HepG2 (cell line): ENCODE results near the gene GFOD1. TPM values are rescaled to one million over a fixed set of nuclear protein-coding genes. Genes with fewer than 3 reads are reported as not detected.

Experiments
- CCAR2 ChIP-seq: fragments of 200-400 bp; formaldehyde crosslinking; optimal IDR thresholded peaks from 2 replicates; pipeline ENCODE3; 2018; ENCODE audit warnings: low read depth, mild to moderate bottlenecking, low read length, moderate library complexity
- ETV6 ChIP-seq: sonication (generic); formaldehyde crosslinking; conservative IDR thresholded peaks from 2 replicates; pipeline ENCODE4 v1.4.0; 2020; ENCODE audit warnings: missing genetic modification reagents
- FOXM1 ChIP-seq: sonication (generic); formaldehyde crosslinking; IDR thresholded peaks from 2 replicates; pipeline ENCODE4 v1.5.0; 2020; ENCODE audit warnings: missing genetic modification reagents
- KLF15 ChIP-seq: sonication (generic); formaldehyde crosslinking; IDR thresholded peaks from 2 replicates; pipeline ENCODE4 v1.8.1; 2023; ENCODE audit warnings: borderline replicate concordance, mild to moderate bottlenecking, inconsistent platforms, missing genetic modification reagents, mixed read lengths
- KMT2B ChIP-seq: IDR thresholded peaks from 2 replicates; pipeline ENCODE4 v1.6.1; 2016; ENCODE audit warnings: missing genetic modification reagents, missing compliant biosample characterization
- POLR2AphosphoS5 ChIP-seq: IDR thresholded peaks from 2 replicates; pipeline ENCODE4 v1.6.1; 2012; ENCODE audit warnings: low read depth, low read length
- SALL2 ChIP-seq: sonication (generic); formaldehyde crosslinking; IDR thresholded peaks from 2 replicates; pipeline ENCODE4 v1.8.1; 2023; ENCODE audit warnings: mild to moderate bottlenecking, missing genetic modification reagents, inconsistent platforms
- SETDB1 ChIP-seq: sonication (generic); formaldehyde crosslinking; IDR thresholded peaks from 2 replicates; pipeline ENCODE4 v1.5.1; 2020; ENCODE audit warnings: missing genetic modification reagents, mild to moderate bottlenecking, borderline replicate concordance
- ZBTB42 ChIP-seq: sonication (generic); formaldehyde crosslinking; IDR thresholded peaks from 2 replicates; pipeline ENCODE4 v1.5.0; 2020; ENCODE audit warnings: mild to moderate bottlenecking, missing genetic modification reagents
- ZC3H4 ChIP-seq: sonication (generic); formaldehyde crosslinking; IDR thresholded peaks from 2 replicates; pipeline ENCODE4 v1.4.0; 2020; ENCODE audit warnings: missing genetic modification reagents, borderline replicate concordance
- ZNF337 ChIP-seq: sonication (generic); formaldehyde crosslinking; IDR thresholded peaks from 2 replicates; pipeline ENCODE4 v1.5.1; 2020; ENCODE audit warnings: missing genetic modification reagents, low read depth, mild to moderate bottlenecking, borderline replicate concordance
- ZNF468 ChIP-seq: sonication (generic); formaldehyde crosslinking; IDR thresholded peaks from 2 replicates; pipeline ENCODE4 v1.8.0; 2022; ENCODE audit warnings: mild to moderate bottlenecking, moderate library complexity, missing genetic modification reagents
- ZNF7 ChIP-seq: IDR thresholded peaks from 2 replicates; pipeline ENCODE4 v1.6.1; 2016; ENCODE audit warnings: missing biosample characterization, missing genetic modification reagents
- ZNF749 ChIP-seq: sonication (generic); formaldehyde crosslinking; IDR thresholded peaks from 2 replicates; pipeline ENCODE4 v1.8.0; 2022; ENCODE audit warnings: mild to moderate bottlenecking, missing genetic modification reagents, moderate library complexity, borderline replicate concordance
- ZSCAN30 ChIP-seq: sonication (generic); formaldehyde crosslinking; IDR thresholded peaks from 2 replicates; pipeline ENCODE4 v1.5.0; 2020; ENCODE audit warnings: mild to moderate bottlenecking, missing genetic modification reagents
- polyA plus RNA-seq, 8 experiments: library from polyadenylated mRNA; depleted of rRNA in 3 of 8; stranded (reverse) in 7 of 8; unstranded in 1 of 8; fragments of >200 nt; fragmentation: Illumina TruSeq in 4 of 8; extraction: Trizol in 4 of 8; gene quantifications; 2 replicates each; pipeline versions ENCODE4 v1.2.1 to v1.2.3, GENCODE V29; 2011 to 2016; ENCODE audit warnings: low read depth in 4 of 8, missing spikeins in 1 of 8, mixed read lengths in 1 of 8; ENCODE audit not compliant: insufficient read depth in 1 of 8
- total RNA-seq, 5 experiments: library from RNA; depleted of rRNA; stranded (reverse); fragments of >200 nt; fragmentation: Illumina TruSeq; extraction: Trizol; gene quantifications; 2 replicates each; pipeline ENCODE4 v1.2.3, GENCODE V29; 2016; ENCODE audit warnings: low read depth in 1 of 5
- TF ChIP-seq, protein P1 (sequence below): sonication (generic); formaldehyde crosslinking; IDR thresholded peaks from 2 replicates; pipeline ENCODE4 v1.4.0; 2020; ENCODE audit warnings: missing genetic modification reagents, borderline replicate concordance
- TF ChIP-seq, protein P2 (sequence below): sonication (generic); formaldehyde crosslinking; IDR thresholded peaks from 2 replicates; pipeline ENCODE4 v1.9.0; 2021; ENCODE audit warnings: missing genetic modification reagents, borderline replicate concordance
- TF ChIP-seq, protein P3 (sequence below): IDR thresholded peaks from 2 replicates; pipeline ENCODE4 v1.6.1; 2016
- TF ChIP-seq, protein P4 (sequence below): sonication (generic); formaldehyde crosslinking; IDR thresholded peaks from 2 replicates; pipeline ENCODE4 v1.5.0; 2020; ENCODE audit warnings: mild to moderate bottlenecking, missing genetic modification reagents, borderline replicate concordance

GFOD1 gene
- total and polyA plus RNA-seq, 2 of the 13 experiments (the other 11 are each of a cell fraction or from before 2014, with no cell fraction given): 1.9 to 6.4 TPM

DNA sequence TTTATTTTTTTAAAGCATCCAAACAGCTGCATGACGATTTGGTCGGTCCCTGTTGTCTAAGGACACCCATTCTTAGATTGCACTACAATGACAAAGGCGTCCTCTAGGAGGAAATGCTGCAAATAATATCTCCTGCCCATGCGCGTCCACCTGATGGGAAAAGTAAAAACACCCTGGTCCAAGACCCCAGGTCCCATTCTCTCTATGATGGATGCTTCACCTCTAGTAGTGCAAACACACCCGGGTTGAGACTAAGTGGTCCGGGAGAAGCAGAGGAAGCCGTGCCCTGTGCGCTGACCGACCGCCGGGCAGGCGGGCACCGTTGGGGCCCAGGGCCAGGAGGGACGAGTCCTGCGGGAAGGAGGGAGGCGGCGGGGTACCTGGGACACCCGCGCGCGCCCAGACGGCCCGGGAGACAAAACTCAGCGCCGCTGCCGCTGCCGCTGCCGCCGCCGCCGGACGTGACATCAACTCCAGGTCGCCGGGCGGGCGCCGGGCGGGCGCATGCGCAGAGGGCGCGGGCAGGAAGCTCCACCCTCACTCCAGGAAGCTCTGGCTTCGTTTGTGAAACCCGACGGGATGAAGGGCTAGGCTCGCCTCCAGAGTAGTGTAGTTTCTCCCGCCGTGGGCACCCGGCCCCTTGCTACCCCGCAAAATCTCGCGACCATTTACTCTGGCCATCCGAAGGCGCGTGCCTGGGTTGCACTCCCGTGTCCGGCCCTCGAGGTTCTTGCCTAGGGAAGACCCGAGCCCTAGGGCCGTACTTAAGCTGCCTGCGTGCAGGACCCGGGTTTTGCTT is 159.1 kb downstream of the GFOD1 start, which contains the start of gene TBC1D7 (continued):
- TF ChIP-seq ZSCAN30: no peak
- no peak; the same call in 1 of the 2 replicates for TF ChIP-seq ZNF468 (CRISPR knock-in tag)
- no peak for TF ChIP-seq SETDB1 (CRISPR knock-in tag)
- TF ChIP-seq, protein P1, sequence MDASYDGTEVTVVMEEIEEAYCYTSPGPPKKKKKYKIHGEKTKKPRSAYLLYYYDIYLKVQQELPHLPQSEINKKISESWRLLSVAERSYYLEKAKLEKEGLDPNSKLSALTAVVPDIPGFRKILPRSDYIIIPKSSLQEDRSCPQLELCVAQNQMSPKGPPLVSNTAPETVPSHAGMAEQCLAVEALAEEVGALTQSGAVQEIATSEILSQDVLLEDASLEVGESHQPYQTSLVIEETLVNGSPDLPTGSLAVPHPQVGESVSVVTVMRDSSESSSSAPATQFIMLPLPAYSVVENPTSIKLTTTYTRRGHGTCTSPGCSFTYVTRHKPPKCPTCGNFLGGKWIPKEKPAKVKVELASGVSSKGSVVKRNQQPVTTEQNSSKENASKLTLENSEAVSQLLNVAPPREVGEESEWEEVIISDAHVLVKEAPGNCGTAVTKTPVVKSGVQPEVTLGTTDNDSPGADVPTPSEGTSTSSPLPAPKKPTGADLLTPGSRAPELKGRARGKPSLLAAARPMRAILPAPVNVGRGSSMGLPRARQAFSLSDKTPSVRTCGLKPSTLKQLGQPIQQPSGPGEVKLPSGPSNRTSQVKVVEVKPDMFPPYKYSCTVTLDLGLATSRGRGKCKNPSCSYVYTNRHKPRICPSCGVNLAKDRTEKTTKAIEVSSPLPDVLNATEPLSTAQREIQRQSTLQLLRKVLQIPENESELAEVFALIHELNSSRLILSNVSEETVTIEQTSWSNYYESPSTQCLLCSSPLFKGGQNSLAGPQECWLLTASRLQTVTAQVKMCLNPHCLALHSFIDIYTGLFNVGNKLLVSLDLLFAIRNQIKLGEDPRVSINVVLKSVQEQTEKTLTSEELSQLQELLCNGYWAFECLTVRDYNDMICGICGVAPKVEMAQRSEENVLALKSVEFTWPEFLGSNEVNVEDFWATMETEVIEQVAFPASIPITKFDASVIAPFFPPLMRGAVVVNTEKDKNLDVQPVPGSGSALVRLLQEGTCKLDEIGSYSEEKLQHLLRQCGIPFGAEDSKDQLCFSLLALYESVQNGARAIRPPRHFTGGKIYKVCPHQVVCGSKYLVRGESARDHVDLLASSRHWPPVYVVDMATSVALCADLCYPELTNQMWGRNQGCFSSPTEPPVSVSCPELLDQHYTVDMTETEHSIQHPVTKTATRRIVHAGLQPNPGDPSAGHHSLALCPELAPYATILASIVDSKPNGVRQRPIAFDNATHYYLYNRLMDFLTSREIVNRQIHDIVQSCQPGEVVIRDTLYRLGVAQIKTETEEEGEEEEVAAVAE (CRISPR knock-in tag): 0 out of 2 replicates have a peak, but pooled peaks have one; percentile 58
- TF ChIP-seq ZC3H4 (CRISPR knock-in tag): peak; percentile 14; the same call in 1 of the 2 replicates
- TF ChIP-seq POLR2AphosphoS5: peak; percentile 92
- TF ChIP-seq, protein P2, sequence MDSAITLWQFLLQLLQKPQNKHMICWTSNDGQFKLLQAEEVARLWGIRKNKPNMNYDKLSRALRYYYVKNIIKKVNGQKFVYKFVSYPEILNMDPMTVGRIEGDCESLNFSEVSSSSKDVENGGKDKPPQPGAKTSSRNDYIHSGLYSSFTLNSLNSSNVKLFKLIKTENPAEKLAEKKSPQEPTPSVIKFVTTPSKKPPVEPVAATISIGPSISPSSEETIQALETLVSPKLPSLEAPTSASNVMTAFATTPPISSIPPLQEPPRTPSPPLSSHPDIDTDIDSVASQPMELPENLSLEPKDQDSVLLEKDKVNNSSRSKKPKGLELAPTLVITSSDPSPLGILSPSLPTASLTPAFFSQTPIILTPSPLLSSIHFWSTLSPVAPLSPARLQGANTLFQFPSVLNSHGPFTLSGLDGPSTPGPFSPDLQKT: no peak
- no peak for TF ChIP-seq CCAR2
- no peak for TF ChIP-seq ZNF7 (CRISPR knock-in tag)
- no peak for TF ChIP-seq FOXM1 (CRISPR knock-in tag)
- TF ChIP-seq ZNF749 (CRISPR knock-in tag): no peak
- TF ChIP-seq ZNF337 (CRISPR knock-in tag): no peak
- TF ChIP-seq KMT2B (CRISPR knock-in tag): peak; percentile 78
- peak; percentile 67; the same call in 1 of the 2 replicates for TF ChIP-seq ZBTB42
- TF ChIP-seq, protein P3, sequence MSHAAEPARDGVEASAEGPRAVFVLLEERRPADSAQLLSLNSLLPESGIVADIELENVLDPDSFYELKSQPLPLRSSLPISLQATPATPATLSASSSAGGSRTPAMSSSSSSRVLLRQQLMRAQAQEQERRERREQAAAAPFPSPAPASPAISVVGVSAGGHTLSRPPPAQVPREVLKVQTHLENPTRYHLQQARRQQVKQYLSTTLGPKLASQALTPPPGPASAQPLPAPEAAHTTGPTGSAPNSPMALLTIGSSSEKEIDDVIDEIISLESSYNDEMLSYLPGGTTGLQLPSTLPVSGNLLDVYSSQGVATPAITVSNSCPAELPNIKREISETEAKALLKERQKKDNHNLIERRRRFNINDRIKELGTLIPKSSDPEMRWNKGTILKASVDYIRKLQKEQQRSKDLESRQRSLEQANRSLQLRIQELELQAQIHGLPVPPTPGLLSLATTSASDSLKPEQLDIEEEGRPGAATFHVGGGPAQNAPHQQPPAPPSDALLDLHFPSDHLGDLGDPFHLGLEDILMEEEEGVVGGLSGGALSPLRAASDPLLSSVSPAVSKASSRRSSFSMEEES (CRISPR knock-in tag): peak; percentile 57
- peak; percentile 77; the same call in 1 of the 2 replicates for TF ChIP-seq ETV6 (CRISPR knock-in tag)
- TF ChIP-seq SALL2: peak; percentile 59
- no peak for TF ChIP-seq KLF15 (CRISPR knock-in tag)
- TF ChIP-seq, protein P4, sequence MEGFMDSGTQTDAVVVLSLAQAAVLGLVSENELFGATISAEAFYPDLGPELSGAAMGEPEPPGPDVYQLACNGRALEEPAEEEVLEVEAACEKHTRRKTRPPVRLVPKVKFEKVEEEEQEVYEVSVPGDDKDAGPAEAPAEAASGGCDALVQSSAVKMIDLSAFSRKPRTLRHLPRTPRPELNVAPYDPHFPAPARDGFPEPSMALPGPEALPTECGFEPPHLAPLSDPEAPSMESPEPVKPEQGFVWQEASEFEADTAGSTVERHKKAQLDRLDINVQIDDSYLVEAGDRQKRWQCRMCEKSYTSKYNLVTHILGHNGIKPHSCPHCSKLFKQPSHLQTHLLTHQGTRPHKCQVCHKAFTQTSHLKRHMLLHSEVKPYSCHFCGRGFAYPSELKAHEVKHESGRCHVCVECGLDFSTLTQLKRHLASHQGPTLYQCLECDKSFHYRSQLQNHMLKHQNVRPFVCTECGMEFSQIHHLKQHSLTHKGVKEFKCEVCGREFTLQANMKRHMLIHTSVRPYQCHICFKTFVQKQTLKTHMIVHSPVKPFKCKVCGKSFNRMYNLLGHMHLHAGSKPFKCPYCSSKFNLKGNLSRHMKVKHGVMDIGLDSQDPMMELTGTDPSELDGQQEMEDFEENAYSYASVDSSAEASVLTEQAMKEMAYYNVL (CRISPR knock-in tag): peak; percentile 32; the same call in 1 of the 2 replicates
